ENCODE results near the gene BRSK1.
"Not testable (repeated sequence)": the region's sequence is repeated elsewhere in the genome, so short reads cannot be mapped to it uniquely, and the experiment has no call there.

The BRSK1 gene

GRCh38 chr19:55322204-55322885, 38.5 kb downstream of the BRSK1 start:
- Histone ChIP-seq H2AFZ (ENCODE audit: low read length) (no peak overlapping the region), H3K36me3 (replicated peaks in 1 of 2; ENCODE audit: control insufficient read depth in 2 of 2, insufficient read depth in 2 of 2, low read length in 2 of 2) (no peaks in the 10 kb centered on the region), H3K27ac (replicated peaks; ENCODE audit: low read length) (no peak overlapping the region), H3K4me1 (ENCODE audit: control insufficient read depth in 2 of 2, insufficient read depth in 1 of 2, low read depth in 1 of 2, low read length in 2 of 2) (peaks cover 0 to 3% of the 10 kb centered on the region in 2 donors), H2BK15ac (ENCODE audit: low read length) (no peak overlapping the region), H4K8ac (ENCODE audit: low read depth, low read length) (no peak overlapping the region), H2AK5ac (ENCODE audit: low read depth, low read length) (no peak overlapping the region), H3K4me3 (ENCODE audit: low read length in 2 of 2) (no peak overlapping the region), H3K18ac (ENCODE audit: low read length) (no peak overlapping the region), H3K23ac (ENCODE audit: low read depth, low read length, poor library complexity) (no peak overlapping the region), H3K9me3 (replicated peaks in 1 of 2; ENCODE audit: control insufficient read depth in 2 of 2, insufficient read depth in 1 of 2, low read depth in 1 of 2, low read length in 2 of 2) (no peaks in the 10 kb centered on the region), H3K79me1 (ENCODE audit: low read depth, low read length) (no peaks in the 10 kb centered on the region), H4K91ac (ENCODE audit: low read depth, low read length, poor library complexity) (no peak overlapping the region), H3K14ac (ENCODE audit: low read length) (no peak overlapping the region), H3K4ac (ENCODE audit: low read length) (no peak overlapping the region), H3K27me3 (ENCODE audit: control insufficient read depth in 3 of 3, insufficient read depth in 3 of 3, low read depth in 1 of 3, low read length in 3 of 3) (peaks cover 0 to 20% (median 0%) of the 10 kb centered on the region in 3 experiments), H2BK12ac (ENCODE audit: low read length) (no peak overlapping the region), H2BK5ac (ENCODE audit: low read length) (no peak overlapping the region), H3K9ac (ENCODE audit: low read depth, low read length, poor library complexity) (no peak overlapping the region), H3K4me2 (ENCODE audit: insufficient read depth, low read length, poor library complexity, severe bottlenecking) (no peak overlapping the region), H2BK120ac (ENCODE audit: low read depth, low read length) (no peak overlapping the region)
- no peak for DNase-seq (ENCODE audit: low spot score)
- WGBS, 2 donors (ENCODE audit: extremely low coverage in 2 of 2, insufficient read length in 2 of 2, insufficient replicate concordance in 1 of 2) = no CpG with 5 or more reads among the region's 12 CpGs

- WGBS, 2 donors (ENCODE audit: extremely low coverage in 2 of 2, insufficient read length in 2 of 2, insufficient replicate concordance in 1 of 2) = no CpG with 5 or more reads among the region's 6 CpGs
- Histone ChIP-seq H3K4me1 (ENCODE audit: control insufficient read depth in 2 of 2, insufficient read depth in 1 of 2, low read depth in 1 of 2, low read length in 2 of 2) (peaks cover 0 to 3% of the 10 kb centered on the region in 2 donors), H3K4me3 (ENCODE audit: low read length in 2 of 2) (no peak overlapping the region), H3K9ac (ENCODE audit: low read depth, low read length, poor library complexity) (no peak overlapping the region), H3K14ac (ENCODE audit: low read length) (no peak overlapping the region), H4K91ac (ENCODE audit: low read depth, low read length, poor library complexity) (no peak overlapping the region), H4K8ac (ENCODE audit: low read depth, low read length) (no peak overlapping the region), H3K18ac (ENCODE audit: low read length) (no peak overlapping the region), H3K36me3 (replicated peaks in 1 of 2; ENCODE audit: control insufficient read depth in 2 of 2, insufficient read depth in 2 of 2, low read length in 2 of 2) (no peaks in the 10 kb centered on the region), H2BK15ac (ENCODE audit: low read length) (no peak overlapping the region), H3K27ac (replicated peaks; ENCODE audit: low read length) (no peak overlapping the region), H3K27me3 (ENCODE audit: control insufficient read depth in 3 of 3, insufficient read depth in 3 of 3, low read depth in 1 of 3, low read length in 3 of 3) (peaks cover 0 to 20% (median 0%) of the 10 kb centered on the region in 3 experiments), H3K79me1 (ENCODE audit: low read depth, low read length) (no peaks in the 10 kb centered on the region), H2AFZ (ENCODE audit: low read length) (peak overlapping the region; percentile 22), H2AK5ac (ENCODE audit: low read depth, low read length) (no peak overlapping the region), H3K4ac (ENCODE audit: low read length) (no peak overlapping the region), H3K4me2 (ENCODE audit: insufficient read depth, low read length, poor library complexity, severe bottlenecking) (no peak overlapping the region), H2BK12ac (ENCODE audit: low read length) (no peak overlapping the region), H2BK120ac (ENCODE audit: low read depth, low read length) (no peak overlapping the region), H3K9me3 (replicated peaks in 1 of 2; ENCODE audit: control insufficient read depth in 2 of 2, insufficient read depth in 1 of 2, low read depth in 1 of 2, low read length in 2 of 2) (no peaks in the 10 kb centered on the region), H2BK5ac (ENCODE audit: low read length) (no peak overlapping the region), H3K23ac (ENCODE audit: low read depth, low read length, poor library complexity) (no peak overlapping the region)
- no peak for DNase-seq (ENCODE audit: low spot score)
These were observed 40.9 kb downstream of the BRSK1 start for GRCh38 chr19:55324662-55325061.

- no peak for DNase-seq (ENCODE audit: low spot score)
- WGBS, 2 donors (ENCODE audit: extremely low coverage in 2 of 2, insufficient read length in 2 of 2, insufficient replicate concordance in 1 of 2) = no CpG with 5 or more reads among the region's 14 CpGs
These were observed 41.4 kb downstream of the BRSK1 start, which contains the start of gene TMEM150B for GRCh38 chr19:55325172-55325571. Gene TMEM150B (minus strand): TSS chr19:55325341. CDS start chr19:55321036, 4,305 bp downstream.

GRCh38 chr19:55328774-55329318, 45.0 kb downstream of the BRSK1 start:
- not testable (repeated sequence) for H2AK5ac ChIP-seq (ENCODE audit: low read depth, low read length); H3K23ac ChIP-seq (ENCODE audit: low read depth, low read length, poor library complexity); H2BK120ac ChIP-seq (ENCODE audit: low read depth, low read length); H3K4me1 ChIP-seq (ENCODE audit: control insufficient read depth in 2 of 2, insufficient read depth in 1 of 2, low read depth in 1 of 2, low read length in 2 of 2); H4K91ac ChIP-seq (ENCODE audit: low read depth, low read length, poor library complexity); H3K4me2 ChIP-seq (ENCODE audit: insufficient read depth, low read length, poor library complexity, severe bottlenecking); H2BK5ac ChIP-seq (ENCODE audit: low read length); H3K79me1 ChIP-seq (ENCODE audit: low read depth, low read length); H3K4ac ChIP-seq (ENCODE audit: low read length); H3K4me3 ChIP-seq (ENCODE audit: low read length in 2 of 2); H2BK15ac ChIP-seq (ENCODE audit: low read length); H3K36me3 ChIP-seq (replicated peaks in 1 of 2; ENCODE audit: control insufficient read depth in 2 of 2, insufficient read depth in 2 of 2, low read length in 2 of 2); H2BK12ac ChIP-seq (ENCODE audit: low read length); DNase-seq (ENCODE audit: low spot score); H2AFZ ChIP-seq (ENCODE audit: low read length); H4K8ac ChIP-seq (ENCODE audit: low read depth, low read length); H3K27ac ChIP-seq (replicated peaks; ENCODE audit: low read length); H3K27me3 ChIP-seq (ENCODE audit: control insufficient read depth in 3 of 3, insufficient read depth in 3 of 3, low read depth in 1 of 3, low read length in 3 of 3); H3K18ac ChIP-seq (ENCODE audit: low read length); H3K9ac ChIP-seq (ENCODE audit: low read depth, low read length, poor library complexity); H3K14ac ChIP-seq (ENCODE audit: low read length); H3K9me3 ChIP-seq (replicated peaks in 1 of 2; ENCODE audit: control insufficient read depth in 2 of 2, insufficient read depth in 1 of 2, low read depth in 1 of 2, low read length in 2 of 2)
- no CpG with 5 or more reads among the region's 4 CpGs for WGBS, 2 donors (ENCODE audit: extremely low coverage in 2 of 2, insufficient read length in 2 of 2, insufficient replicate concordance in 1 of 2)

More at GRCh38 chr19:55325172-55325571, 41.4 kb downstream of the BRSK1 start, which contains the start of gene TMEM150B:
- Histone ChIP-seq H3K4me1 (ENCODE audit: control insufficient read depth in 2 of 2, insufficient read depth in 1 of 2, low read depth in 1 of 2, low read length in 2 of 2) (peaks cover 0 to 3% of the 10 kb centered on the region in 2 donors), H3K4ac (ENCODE audit: low read length) (no peak within 1 kb of the TSS), H3K27me3 (ENCODE audit: control insufficient read depth in 3 of 3, insufficient read depth in 3 of 3, low read depth in 1 of 3, low read length in 3 of 3) (peaks cover 0 to 20% (median 0%) of the 10 kb centered on the region in 3 experiments), H3K14ac (ENCODE audit: low read length) (no peak within 1 kb of the TSS), H2AFZ (ENCODE audit: low read length) (peak within 1 kb of the TSS; percentile 22), H3K36me3 (replicated peaks in 1 of 2; ENCODE audit: control insufficient read depth in 2 of 2, insufficient read depth in 2 of 2, low read length in 2 of 2) (no peaks in the 10 kb centered on the region), H2AK5ac (ENCODE audit: low read depth, low read length) (no peak within 1 kb of the TSS), H2BK12ac (ENCODE audit: low read length) (no peak within 1 kb of the TSS), H3K18ac (ENCODE audit: low read length) (no peak within 1 kb of the TSS), H3K4me3 (ENCODE audit: low read length in 2 of 2) (no peak within 1 kb of the TSS), H3K9me3 (replicated peaks in 1 of 2; ENCODE audit: control insufficient read depth in 2 of 2, insufficient read depth in 1 of 2, low read depth in 1 of 2, low read length in 2 of 2) (no peaks in the 10 kb centered on the region), H4K91ac (ENCODE audit: low read depth, low read length, poor library complexity) (no peak within 1 kb of the TSS), H2BK15ac (ENCODE audit: low read length) (no peak within 1 kb of the TSS), H3K9ac (ENCODE audit: low read depth, low read length, poor library complexity) (no peak within 1 kb of the TSS), H2BK120ac (ENCODE audit: low read depth, low read length) (no peak within 1 kb of the TSS), H3K27ac (replicated peaks; ENCODE audit: low read length) (no peak within 1 kb of the TSS), H3K4me2 (ENCODE audit: insufficient read depth, low read length, poor library complexity, severe bottlenecking) (no peak within 1 kb of the TSS), H3K23ac (ENCODE audit: low read depth, low read length, poor library complexity) (no peak within 1 kb of the TSS), H2BK5ac (ENCODE audit: low read length) (no peak within 1 kb of the TSS), H4K8ac (ENCODE audit: low read depth, low read length) (no peak within 1 kb of the TSS), H3K79me1 (ENCODE audit: low read depth, low read length) (no peaks in the 10 kb centered on the region)
